KG1 (cell line): ENCODE measurements around the gene TRIM28.

Experiments
- DNase-seq: peaks from one replicate; lab custom pipeline; 2025; lab: John Stamatoyannopoulos, UW

Gene TRIM28

DNA sequence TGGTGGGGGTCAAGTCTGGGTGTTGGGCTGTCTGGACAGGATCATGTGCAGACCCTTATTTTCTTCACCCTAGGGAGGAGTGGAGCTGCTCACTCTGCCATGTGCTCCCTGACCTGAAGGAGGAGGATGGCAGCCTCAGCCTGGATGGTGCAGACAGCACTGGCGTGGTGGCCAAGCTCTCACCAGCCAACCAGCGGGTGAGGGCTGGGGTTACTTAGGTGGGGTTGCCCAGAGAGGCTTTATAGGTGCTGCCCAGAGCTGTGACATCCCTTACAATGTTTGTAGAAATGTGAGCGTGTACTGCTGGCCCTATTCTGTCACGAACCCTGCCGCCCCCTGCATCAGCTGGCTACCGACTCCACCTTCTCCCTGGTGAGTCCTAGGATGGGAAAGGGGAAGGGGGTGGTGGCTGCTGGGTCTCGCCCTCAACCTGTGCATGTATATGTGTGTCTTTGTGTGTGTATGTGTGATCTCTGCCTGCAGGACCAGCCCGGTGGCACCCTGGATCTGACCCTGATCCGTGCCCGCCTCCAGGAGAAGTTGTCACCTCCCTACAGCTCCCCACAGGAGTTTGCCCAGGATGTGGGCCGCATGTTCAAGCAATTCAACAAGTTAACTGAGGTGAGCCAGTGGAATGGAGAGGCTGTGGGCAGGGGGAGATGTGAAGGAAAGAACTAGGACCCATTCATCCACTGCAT is 5.9 kb downstream of the TRIM28 start:
- no peak for DNase-seq

DNA sequence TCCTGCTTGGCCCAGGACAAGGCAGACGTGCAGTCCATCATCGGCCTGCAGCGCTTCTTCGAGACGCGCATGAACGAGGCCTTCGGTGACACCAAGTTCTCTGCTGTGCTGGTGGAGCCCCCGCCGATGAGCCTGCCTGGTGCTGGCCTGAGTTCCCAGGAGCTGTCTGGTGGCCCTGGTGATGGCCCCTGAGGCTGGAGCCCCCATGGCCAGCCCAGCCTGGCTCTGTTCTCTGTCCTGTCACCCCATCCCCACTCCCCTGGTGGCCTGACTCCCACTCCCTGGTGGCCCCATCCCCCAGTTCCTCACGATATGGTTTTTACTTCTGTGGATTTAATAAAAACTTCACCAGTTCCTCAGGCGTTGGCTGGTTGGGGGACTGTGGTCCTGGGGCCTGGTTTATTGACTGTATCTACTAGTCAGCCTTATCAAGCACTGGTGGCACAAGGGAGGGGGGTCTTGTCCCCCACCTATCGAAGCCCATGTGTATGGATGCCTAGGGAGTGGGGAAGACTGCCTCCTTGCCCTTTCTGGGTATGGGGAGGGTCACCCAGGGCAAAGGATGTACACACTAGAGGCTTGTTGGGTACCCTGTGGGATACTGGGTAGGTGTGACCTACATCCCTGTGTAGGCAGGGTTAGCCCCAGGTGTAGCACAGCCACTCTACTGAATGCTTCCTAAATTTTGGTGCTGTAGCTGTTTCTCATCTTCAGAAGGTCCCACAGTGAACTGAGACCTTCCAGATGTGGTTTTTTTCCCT is 6.7 kb downstream of the TRIM28 start:
- DNase-seq = no peak

DNA sequence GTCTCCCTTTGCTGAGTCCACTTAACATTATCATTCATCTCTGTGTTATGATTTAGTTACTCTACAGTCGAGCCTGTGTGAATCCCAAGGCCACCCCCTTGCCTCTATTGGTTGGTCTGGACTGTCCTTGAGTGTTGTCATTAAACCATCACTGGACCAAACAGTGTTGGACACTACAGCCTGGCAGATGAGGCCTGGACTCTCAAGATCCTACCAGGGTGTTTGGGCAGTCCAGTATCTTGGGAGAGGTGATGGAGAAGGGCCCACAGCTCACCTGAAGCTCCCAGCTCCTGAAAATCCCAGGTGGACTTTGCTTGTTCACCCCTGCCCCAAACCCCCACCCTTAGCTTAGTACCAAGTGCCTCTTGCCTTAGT is 7.2 kb downstream of the TRIM28 start:
- no peak for DNase-seq

DNA sequence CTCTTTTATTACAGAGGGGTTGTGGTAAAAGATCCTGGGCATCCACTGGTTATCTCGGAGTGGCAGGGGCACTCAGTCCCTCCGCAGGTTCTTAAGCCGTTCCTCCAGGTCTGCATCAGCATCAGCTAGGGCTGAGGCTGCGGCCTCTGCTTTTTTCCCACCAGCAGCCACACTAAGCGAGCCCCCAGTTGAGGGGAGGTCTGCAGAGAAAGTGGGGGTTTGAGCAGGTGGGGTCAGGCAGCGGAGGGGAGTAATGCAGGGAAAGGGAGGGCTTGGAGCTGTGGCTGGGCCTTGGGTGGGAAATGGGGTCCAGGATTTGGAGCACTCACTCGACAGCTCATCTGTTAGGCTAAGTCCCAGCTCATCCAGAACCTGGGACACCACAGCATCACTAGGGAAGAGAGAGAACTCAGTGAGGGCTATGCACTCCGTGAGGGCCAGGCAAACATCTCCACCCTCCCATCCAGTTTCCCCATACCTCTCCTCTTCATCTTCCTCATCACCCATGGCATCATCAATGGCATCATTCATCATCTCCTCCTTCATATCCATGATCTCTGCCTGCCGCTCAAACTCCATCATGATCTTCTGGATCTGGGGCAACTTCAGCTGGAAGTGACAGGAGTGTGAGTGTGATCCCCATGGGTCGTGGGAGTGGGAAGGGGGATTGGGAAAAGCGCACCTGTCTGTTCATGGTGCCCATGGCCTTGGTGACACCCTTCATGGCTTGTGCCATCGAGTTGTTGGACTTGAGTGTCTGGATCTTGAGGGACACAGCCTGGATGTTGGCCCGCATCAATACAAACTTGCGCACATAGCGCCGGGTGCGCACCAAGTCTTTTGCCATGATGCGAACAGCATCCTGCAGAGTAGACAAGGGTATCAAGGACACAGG is 8.0 kb downstream of the TRIM28 start:
- DNase-seq = no peak

GRCh38 chr19:58552655-58553054 is 8.8 kb downstream of the TRIM28 start:
- DNase-seq = no peak

- no peak for DNase-seq
Observed at GRCh38 chr19:58553799-58554493, 10.1 kb downstream of the TRIM28 start.

DNA sequence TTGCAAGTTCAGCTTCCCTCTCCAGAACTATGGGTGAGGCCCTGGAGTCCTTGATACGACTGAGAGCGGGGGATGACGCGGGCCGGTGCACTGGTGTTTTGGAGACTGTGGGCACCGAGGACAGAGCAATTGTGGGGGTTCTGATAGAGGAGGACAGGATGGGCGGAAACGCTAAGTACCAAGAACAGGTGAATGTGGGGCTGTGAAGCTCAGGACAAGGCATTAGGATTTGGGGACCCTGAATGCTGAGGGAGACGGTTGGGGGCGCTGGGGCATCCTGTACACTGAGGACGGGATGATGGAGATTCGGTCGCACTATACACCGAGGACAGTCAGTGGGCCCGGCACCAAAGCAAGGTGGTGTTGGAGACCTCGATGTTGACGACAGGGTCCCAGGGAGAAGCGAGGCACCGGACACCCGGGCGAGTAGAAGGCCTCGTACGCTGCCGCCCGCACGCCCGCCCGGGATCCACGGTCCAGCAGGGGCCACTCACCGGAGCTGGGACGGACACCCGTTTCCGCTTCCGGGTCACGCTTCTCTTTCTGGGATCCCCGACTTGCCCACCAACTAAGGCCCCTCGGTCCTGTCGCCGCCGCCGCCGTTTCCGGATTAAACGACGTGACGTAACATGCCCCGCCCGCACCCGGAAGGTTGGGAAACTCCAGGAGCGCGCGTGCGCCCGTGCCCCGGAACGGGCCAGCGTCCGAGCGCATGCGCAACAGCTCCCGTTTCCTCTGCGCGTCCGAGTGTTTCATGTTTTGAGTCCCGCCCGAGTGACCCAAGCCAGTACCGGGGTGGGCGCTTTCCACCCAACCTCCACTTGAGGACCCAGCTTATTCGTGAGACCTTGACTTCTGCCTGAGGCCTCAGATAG is 10.9 kb downstream of the TRIM28 start, which contains the start of gene CHMP2A:
Gene CHMP2A, minus strand, starts transcription at position 612 of the 875 bp plus-strand sequence. CDS start 893 bp downstream, outside the sequence.
- DNase-seq = no peak

DNA sequence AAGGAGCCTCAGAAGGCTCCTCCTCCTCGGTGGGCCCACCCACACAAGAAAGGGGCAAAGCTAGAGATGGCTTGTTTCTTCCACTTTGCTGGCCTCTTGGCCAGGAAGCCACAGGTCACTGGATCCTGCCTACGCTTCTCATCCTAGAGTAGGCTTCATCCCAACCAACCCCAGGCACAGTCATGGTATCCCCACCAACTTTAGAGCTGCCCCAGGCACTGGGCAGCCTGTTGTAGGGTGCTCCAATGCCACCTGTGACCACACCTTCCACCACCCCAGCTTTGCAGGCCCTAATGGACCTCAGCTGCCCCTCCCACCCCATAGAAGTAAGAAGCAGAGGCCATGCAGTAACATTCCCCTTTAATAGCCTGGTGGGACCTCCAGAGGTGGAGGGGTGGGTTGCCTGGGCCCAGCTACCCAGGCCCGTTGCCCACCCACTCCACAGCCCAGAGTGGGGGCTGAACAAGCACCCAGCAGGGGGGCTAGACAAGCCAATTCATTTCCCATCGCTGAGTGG is 11.6 kb downstream of the TRIM28 start:
- no peak for DNase-seq

- no peak for DNase-seq
Observed at GRCh38 chr19:58555920-58556621, 12.2 kb downstream of the TRIM28 start.

DNA sequence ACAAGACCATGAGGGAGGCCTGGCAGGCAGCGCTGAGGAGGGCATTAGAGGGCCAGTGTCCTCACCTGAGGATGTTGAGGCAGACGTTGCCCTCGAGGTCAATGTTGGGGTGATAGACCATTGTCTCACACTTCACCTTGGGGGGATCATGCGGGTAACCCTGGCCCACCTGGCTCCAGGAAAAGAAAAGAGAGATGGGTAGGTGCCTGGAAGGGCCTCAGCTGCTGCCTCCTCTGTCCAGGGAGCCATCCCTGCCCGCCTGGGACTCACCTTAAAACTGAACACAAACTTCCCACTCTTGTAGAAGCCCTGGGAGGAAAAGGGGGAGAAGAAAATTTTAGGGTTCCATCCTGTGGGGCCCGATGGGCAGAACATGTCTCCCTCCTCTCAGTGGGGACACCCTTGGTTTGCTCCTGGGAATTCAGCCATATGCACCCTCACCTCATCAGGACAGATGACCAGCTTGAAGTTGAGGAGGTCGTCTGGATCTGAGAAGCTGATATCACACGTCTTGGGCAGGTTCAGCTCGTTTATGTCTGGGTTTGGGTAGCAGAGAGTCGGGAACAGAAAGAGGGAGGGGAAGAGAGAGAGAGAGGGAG is 12.9 kb downstream of the TRIM28 start:
- DNase-seq = no peak

DNA sequence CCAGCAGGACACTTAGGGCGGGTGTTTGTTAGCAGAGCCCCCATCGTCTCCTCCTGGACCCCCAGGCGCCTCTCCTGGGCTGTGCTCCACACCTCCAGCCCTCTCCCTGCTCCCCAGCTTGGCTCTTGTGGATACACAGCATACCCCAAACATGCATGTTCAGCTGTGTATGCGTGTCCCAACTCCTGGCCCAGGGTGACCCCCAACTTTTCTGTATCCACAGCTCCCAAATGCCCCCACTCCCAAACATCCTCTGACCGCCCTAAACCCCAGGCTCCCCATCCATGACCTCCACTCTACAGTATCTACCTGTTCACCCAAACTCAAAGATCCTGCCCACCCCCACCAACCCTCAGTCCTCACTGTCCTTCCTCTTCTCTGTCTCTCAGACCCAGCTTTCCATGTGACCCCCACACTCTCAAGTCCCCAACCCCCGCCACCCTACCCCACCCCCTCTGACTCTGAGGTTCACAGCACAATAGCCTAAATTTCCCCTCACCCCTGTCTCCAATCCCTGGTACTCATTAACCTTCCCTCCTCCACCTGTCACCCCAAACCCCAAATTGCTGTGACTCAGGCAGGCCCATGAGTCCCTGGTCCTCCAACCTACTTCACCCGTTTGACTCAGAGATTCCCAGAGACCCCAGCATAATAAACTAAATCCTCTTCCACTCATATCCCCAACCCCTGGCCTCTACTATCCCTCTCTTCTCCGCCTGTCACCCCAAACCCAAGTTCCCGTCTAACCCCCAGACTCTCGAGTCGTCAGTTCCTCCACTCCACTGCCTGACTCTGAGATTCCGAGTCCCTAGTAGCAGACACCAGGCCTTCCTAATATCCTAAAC is 13.6 kb downstream of the TRIM28 start:
- DNase-seq = no peak

DNA sequence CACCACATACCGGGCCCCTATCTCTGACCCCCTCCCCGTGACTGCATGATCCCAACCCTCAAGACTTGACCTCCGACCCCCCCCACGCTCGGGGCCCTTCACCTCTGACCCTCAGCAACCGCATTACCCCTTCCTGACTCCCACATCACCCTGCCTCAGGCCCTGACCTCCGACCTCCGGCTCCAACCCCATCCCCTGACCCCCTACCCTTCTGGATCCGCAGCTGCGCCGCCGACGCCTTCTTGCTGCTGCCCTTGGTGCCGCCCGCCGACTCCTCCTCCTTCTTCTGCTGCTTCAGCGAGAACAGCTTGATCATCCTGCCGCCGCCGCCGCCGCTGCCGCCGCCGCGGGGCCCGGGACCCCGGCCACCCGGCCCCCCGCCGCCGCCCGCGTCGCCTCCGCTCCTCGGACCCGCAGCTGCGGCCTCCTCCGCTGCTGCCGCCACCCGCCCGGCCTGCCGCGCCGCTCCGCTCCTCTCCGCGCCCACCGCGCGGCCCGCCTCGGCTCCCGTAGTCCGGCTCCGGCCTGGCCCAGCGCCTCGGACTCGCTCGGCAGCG is 14.3 kb downstream of the TRIM28 start, which contains the start of gene UBE2M:
Gene UBE2M, minus strand, starts transcription at position 546 of the 557 bp plus-strand sequence. Its CDS starts 230 bp downstream, at position 316.
- DNase-seq = no peak

GRCh38 chr19:58558623-58559274 is 14.9 kb downstream of the TRIM28 start:
- DNase-seq = no peak

GRCh38 chr19:58559275-58560006 is 15.6 kb downstream of the TRIM28 start:
- no peak for DNase-seq

DNA sequence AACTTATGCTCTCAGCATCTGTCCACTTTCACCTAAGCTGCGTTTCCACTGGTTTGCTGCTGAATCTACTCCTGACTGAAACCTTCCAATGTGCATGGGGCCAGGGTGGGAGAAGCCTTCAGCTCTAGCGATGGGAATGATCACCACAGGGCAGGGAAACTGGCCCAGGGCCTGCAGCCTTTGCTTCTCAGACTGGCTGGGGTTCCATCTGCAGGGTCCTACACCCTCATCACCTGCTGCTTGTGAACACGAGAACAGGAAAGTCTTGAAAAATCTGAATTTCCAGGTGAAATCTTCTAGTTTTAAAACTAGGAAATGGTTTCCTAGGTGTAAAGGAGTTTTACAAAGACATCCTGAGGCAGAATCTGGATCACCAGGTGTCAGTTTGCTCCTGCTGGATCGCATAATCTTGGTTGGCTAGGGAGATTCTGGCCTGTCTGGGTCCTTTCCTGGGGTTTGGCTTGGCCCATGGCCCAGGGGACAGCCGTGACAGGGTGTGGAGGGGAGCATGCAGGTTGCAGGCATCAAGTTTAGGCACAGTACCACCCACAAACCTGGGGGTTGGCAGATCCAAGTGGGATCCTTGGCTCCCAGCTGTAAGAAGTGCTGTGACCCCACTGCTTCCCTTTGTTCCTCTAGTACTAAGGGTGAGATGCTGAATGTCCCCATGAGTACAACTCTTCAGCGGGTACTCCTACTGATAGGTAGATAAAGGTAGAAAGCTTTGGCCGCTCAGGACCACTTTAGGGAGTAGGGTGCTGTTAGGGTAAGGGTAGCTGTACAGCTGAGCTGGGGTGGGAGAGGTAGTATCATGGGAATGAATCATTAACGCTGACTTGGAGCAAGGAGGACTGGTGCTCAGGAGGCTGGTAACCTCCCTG is 16.4 kb downstream of the TRIM28 start:
- no peak for DNase-seq

DNA sequence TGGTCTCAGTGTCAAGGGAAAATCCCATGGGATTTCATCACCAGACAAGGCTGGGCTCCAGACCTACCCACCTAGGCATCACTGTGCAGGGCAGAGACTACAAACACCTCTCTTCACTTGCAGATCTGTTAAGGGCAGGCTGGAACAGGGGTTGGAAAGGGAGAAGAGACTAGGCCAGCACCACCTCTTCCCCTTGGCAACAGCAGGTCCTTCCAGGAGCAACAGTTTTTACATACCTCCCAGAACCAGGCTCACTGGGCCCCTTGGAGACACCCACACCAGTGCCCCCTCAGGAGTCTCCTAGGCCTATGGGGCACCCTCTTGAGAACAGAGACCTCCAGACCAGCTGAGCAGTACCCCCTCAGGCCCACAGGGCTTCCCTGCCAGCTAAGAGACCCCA is 17.1 kb downstream of the TRIM28 start:
- no peak for DNase-seq
